ENCODE measurements around the gene BTBD9.

Gene BTBD9

GRCh38 chr6:38272222-38272621 is 367.5 kb downstream of the BTBD9 start:
- no peak for DNase-seq

DNA sequence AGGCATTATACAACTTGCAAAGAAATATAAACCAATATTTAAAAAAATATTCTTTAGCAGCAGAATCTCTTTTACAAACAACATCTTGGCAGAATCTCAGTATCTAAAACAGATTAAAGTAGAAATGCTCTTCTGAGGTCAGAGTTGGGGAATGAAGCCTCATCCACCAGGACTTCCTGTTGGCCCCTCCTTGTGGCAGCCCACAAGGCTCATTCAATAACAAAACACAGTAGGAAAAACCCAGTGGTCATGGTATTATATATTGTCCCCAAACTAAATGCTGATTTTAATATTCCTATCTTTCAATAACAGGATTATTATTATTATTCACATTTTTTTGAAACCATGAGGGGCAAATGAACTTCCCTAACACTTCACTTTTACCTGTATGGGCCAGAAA is 368.6 kb downstream of the BTBD9 start:
- DNase-seq: no peak

GRCh38 chr6:38270367-38270766 is 369.4 kb downstream of the BTBD9 start:
- DNase-seq: no peak

GRCh38 chr6:38269461-38270172 is 370.1 kb downstream of the BTBD9 start:
- DNase-seq: no peak

DNA sequence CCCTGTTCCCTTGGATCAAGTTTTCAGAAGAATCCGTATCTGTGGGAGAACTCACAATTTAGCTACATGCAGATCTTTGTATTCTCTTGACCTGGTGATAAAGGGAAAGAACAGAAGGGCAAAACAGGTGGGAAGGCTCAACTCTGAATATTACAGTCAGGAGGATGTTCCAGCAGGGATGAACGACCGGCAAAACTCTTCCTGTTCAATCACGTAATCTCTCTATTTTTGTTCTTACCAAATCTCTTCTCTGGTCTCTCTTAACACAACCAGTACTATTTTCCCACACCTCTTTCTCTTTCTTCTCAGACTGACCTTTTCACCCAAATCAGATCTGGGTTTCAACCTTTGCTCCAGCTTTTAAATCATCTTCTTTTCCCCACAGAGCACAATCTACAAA is 371.4 kb downstream of the BTBD9 start:
- no peak for DNase-seq

GRCh38 chr6:38266921-38267354 is 372.8 kb downstream of the BTBD9 start:
- DNase-seq: no peak

- no peak for DNase-seq
Observed at GRCh38 chr6:38264605-38265004, 375.1 kb downstream of the BTBD9 start.

DNA sequence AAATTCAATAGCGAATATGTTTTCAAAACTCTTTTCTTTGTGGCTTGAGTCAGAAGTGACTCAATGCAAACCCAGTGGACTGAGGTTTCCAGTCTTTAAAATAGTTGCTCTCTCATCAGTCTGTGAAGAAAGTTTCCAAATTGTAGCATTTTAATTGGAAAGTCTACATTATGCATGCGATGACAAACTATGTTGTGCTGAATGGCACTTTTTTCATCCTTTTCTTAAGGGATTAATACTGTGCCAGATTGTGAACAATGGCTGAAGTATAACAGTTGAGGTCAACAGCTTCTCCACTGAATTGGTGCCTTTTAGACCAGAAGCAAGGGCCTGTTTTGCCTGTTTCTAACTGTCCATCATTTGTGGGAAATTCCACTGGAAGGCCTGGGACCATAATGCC is 377.1 kb downstream of the BTBD9 start:
- no peak for DNase-seq

DNA sequence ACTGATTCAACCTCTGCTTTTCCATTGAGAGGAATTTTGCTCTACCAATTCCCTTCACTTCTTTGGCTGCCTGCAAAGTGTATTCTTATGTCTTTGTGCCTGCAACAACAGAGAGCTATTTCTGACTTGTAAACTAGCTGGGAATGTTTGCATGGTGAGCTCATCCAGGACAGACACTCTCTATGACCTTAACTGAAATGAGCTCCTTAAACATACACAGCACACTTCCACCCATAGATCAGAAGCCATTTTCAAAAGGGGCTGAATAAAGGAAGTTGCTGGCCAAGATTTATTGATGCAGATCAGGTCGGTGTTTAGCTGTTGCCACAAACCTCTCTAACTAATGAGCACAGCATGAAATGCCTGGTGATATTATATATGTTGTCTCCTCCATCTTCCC is 377.7 kb downstream of the BTBD9 start:
- no peak for DNase-seq

GRCh38 chr6:38261626-38262025 is 378.1 kb downstream of the BTBD9 start:
- no peak for DNase-seq

- DNase-seq: no peak
Observed at GRCh38 chr6:38259736-38260135, 380.0 kb downstream of the BTBD9 start.

DNA sequence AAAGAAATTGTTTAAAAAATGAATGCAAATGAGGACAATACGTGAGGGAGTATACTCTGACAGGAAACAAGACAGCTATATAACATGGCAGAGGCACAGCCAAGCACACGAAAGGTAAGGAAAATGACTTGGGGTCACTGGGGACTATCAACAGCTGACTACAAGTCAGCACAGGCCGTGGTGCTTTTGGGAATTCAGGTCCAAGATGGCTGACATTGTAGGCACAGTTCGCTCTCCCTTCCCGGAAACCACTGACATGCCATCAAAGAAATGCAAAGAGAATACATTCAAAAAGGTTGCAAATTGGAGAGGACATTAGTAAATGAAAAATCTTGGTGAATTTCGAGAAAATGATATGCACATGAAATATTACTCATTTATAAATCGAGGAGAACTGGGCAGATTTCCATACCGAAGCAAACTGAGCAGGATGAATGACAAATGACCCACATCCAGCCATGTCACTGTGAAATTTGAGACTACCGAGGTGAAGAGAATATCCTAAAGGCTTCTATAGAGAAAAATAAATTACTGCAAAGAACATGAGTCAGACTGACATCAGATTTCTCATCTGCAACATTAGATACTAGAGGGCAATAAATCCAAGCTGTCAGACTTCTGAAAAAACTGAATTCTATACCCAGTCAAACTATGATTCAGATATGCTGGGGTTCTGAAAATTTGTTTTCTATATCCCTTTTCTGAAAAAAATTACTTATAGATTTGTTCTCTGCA is 391.1 kb downstream of the BTBD9 start:
- DNase-seq: no peak

DNA sequence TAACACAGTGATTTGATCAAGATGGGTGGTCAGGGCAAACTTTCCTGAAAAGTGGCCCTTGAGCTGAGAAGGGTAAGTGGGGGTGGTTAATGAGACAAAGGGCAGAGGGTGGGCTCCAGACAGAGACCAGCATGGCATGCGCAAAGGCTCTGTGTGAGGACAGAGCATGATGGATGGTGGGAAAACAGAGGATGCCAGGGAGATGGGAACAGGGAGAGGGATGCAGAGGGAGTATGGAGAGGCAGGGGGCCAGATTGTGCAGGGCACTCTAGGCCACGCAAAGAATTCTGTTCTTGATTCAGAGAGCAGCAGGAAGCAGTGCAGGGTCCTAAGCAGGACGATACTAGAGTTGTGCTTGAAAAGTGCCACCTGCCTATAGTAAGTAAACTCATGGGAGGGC is 394.4 kb downstream of the BTBD9 start:
- DNase-seq: no peak

- no peak for DNase-seq
Observed at GRCh38 chr6:38244869-38245268, 394.9 kb downstream of the BTBD9 start.

GRCh38 chr6:38241200-38241871 is 398.4 kb downstream of the BTBD9 start:
- DNase-seq: no peak

- no peak for DNase-seq
Observed at GRCh38 chr6:38239719-38240451, 399.8 kb downstream of the BTBD9 start.

DNA sequence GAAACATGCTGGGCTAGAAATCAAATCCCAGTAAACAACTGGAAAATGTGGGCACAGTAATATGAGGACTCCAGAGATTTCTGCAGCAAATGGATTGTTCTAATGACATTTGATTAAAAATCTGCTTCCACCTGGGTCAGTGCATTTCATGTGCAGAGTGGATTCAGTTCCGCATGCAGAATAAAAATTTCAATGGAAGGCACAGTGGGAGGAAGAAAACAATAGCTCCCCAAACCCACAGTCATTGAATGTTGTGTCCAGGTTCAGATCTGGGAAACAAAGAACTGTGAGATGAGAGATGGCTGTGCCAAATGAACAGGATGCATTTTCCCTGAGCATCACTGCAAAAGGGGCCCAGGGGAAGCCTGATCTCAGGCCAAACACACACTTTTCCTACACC is 403.1 kb downstream of the BTBD9 start:
- no peak for DNase-seq

DNA sequence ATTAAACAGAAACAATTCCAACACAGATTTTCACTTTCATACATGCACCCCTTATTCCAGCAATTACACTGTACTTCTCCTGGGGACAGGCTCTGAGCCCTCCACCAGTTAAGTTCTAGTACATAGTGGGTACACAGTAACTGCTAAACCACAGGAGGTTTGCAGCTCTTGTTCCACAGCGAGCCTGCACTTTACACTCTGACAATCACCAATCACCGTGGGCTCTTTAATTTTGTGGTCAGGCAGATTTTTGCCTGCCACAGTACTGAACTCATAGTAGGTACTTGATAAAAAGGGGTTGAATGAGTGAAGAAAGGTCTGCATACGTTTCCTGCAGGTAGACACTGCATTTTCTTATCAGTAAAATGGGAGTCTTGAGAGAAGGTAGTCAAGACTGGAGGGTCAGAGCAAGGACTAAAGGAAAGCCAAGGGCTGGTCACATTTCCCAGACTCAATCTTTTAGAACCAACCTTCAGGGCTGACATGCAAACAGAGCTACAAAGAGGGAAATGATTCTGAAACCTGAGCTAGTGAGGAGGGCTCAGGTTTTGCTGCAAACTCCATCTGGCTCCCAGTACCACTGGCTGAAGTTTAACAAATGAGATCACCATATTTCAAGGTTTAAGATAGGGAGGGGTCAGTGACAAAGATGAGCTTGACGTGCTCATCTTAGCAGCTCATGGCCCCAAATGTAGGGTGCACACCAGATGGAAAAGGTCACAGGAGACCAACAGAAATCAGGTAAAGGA is 404.6 kb downstream of the BTBD9 start:
- no peak for DNase-seq

DNA sequence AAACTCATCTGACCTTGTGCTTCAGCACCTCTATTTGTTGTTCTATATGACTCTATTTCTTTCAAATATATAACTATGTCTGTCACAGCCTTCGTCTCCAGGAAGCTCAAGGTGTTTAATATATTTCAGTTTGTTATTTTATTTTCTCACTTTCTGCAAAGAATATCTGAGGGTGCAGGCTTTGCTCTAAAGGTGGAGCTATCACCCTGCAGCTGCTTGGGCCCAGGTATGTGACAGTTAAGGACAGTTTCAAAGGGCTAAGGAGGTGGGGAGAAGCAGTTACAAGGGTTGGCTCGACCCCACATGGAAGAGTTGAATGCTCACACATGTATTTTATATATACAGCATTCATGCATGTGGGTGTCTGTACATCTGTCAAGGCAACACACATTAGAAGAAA is 405.6 kb downstream of the BTBD9 start:
- DNase-seq: no peak

DNA sequence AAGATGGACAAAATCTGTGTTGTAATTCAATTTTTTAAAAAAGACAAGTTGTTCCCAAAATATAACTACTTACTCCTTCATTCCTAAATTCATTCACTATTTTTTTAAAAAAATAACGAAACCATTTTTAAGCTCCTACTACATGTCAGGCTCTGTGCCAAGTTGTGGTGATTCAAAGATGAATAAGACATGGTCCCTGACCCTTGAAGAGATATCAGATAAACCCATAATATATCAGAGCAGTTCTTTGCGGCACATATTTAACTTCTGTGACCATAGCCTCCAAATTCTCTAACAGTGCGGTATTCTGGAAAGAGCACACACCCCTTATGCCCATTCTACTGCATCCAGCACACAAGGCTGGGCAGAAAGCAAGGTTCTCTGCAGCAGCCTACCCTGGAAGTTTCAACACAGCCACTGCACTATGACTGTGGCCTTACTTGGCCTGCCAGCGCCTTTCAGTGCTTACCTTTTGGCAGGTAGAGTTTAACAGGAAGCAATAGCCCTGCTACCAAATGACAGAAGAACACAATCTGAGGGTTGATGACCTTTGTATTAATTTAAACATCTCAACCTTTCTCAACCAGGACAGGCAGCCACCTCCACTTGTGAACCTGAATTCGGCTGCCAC is 406.5 kb downstream of the BTBD9 start:
- no peak for DNase-seq

- no peak for DNase-seq
Observed at GRCh38 chr6:38225766-38226165, 414.0 kb downstream of the BTBD9 start.

GRCh38 chr6:38221251-38221650 is 418.5 kb downstream of the BTBD9 start:
- no peak for DNase-seq
